Measurements from ENCODE around the gene PPP1R9A. TPM values are rescaled to one million over a fixed set of nuclear protein-coding genes. Genes with fewer than 3 reads are reported as not detected.

PPP1R9A gene
- total RNA-seq, 1 donor from 2014 or later = 0.85 TPM

DNA sequence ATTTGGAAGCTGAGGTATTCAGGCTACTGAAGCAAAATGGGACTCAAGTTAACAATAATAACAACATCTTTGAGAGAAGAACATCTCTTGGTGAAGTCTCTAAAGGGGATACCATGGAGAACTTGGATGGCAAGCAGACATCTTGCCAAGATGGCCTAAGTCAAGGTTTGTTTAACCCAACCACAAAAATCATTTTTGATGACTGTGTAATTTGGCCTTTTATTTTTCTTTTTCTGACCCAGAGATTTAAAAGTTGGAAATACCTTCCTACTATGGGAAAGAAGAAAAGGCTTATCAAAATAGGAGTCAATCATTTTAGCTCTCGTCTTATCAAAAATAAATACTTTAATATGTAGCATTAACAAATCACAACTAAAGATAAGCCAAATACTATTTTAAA is 344.6 kb downstream of the PPP1R9A start:
- no peak overlapping the region for H3K4me3 ChIP-seq
- H3K27me3 ChIP-seq = no peaks in the 10 kb centered on the region
- no peak overlapping the region for H3K27ac ChIP-seq
- no peaks in the 10 kb centered on the region for H3K9me3 ChIP-seq
- intact Hi-C loops (cut with DNase I) = no loop called here
- no peaks in the 10 kb centered on the region for H3K4me1 ChIP-seq
- no peaks in the 10 kb centered on the region for H3K36me3 ChIP-seq
- TF ChIP-seq, protein P1, sequence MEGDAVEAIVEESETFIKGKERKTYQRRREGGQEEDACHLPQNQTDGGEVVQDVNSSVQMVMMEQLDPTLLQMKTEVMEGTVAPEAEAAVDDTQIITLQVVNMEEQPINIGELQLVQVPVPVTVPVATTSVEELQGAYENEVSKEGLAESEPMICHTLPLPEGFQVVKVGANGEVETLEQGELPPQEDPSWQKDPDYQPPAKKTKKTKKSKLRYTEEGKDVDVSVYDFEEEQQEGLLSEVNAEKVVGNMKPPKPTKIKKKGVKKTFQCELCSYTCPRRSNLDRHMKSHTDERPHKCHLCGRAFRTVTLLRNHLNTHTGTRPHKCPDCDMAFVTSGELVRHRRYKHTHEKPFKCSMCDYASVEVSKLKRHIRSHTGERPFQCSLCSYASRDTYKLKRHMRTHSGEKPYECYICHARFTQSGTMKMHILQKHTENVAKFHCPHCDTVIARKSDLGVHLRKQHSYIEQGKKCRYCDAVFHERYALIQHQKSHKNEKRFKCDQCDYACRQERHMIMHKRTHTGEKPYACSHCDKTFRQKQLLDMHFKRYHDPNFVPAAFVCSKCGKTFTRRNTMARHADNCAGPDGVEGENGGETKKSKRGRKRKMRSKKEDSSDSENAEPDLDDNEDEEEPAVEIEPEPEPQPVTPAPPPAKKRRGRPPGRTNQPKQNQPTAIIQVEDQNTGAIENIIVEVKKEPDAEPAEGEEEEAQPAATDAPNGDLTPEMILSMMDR (IDR thresholded peaks at IDR 0.05) = no peak
- DNase-seq (ENCODE audit: low spot score in 2 of 2) = no peak

DNA sequence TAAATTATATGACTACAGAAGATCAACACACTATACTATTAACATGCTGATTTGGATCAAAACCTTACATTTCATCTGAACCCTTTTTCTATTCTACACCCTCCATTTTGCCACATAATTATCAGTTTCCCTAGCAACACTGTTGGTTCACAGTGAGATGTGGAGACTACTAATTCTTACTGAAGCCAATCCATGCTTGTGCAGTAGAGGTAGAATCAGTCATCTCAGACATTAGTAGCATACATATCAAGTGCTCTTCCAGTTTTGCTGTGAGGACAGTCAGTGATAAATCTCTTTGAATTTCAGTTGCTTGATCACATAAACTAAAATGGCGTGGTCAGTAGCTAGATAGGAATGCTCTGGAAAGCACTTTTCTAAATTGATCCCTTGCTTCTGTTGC is 346.6 kb downstream of the PPP1R9A start:
- Histone ChIP-seq H3K9me3 (no peaks in the 10 kb centered on the region), H3K27ac (no peak overlapping the region), H3K36me3 (no peaks in the 10 kb centered on the region), H3K27me3 (no peaks in the 10 kb centered on the region), H3K4me3 (no peak overlapping the region), H3K4me1 (no peaks in the 10 kb centered on the region)
- no peak for DNase-seq (ENCODE audit: low spot score in 2 of 2)
- TF ChIP-seq, protein P1 (IDR thresholded peaks at IDR 0.05) = no peak
- intact Hi-C loops (cut with DNase I) = no loop called here

DNA sequence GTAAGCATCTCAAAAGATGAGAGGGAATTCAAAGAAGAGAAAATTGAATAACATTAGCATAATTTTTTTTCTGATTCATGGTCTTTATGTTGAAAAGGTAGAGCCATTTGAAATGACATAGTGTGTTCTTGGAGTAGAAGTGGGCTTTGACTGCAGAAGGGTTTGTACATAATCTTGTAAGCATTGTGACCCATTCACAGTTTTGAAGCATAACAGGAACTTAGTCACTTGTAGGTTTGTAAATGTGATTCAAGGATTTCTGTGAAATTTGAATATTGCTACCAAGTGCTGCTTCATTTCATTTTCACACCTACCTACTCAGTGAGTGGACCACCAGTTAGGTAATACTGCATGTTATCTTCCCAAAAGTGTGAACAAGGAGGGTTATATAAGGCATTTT is 348.3 kb downstream of the PPP1R9A start:
- no peak for DNase-seq (ENCODE audit: low spot score in 2 of 2)
- intact Hi-C loops (cut with DNase I) = no loop called here
- Histone ChIP-seq H3K4me1 (no peaks in the 10 kb centered on the region), H3K27me3 (no peaks in the 10 kb centered on the region), H3K27ac (no peak overlapping the region), H3K9me3 (no peaks in the 10 kb centered on the region), H3K36me3 (no peaks in the 10 kb centered on the region), H3K4me3 (no peak overlapping the region)
- TF ChIP-seq, protein P1 (IDR thresholded peaks at IDR 0.05) = no peak

DNA sequence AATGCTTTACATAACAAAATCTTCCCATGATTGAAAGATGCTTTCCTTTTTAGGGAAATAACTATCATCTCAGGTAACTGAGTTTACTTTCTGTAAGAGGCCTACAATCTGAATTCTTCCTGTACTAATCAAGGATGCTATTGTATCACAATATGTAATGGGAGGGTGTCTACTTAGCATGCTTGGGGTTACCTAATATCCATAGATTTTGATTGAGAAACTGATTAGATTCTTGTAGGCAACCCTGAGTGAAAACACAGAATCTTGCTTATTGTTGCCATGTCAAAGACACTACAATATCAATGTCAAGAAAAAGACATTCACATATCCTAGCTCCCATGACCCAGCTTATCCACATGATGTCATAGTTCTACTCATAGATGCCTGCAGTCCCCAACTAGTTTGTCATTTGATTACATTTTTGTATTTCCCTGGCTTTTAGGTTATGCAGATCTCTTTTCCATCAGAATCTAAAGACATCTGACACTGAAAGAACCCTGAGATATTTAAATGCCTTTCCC is 354.6 kb downstream of the PPP1R9A start:
- intact Hi-C loops (cut with DNase I) = no loop called here
- no peaks in the 10 kb centered on the region for H3K9me3 ChIP-seq

DNA sequence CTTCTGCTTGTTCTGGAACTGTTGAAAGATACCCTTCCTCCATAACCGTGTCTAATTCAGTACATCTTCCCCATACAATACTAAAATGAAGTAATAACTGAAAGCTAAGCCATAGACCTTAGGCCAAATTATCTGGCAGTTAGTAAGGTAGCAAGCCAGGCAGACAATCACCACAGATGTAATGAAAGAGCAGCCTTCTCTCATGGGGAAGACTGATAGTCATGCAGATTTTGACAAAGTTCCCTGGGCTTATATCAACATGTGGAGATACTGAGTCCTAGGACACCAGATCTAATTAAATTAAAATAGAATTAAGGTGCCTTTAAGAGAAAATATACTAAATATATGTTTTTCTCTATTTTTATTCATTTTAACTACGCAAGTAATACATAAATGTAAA is 355.5 kb downstream of the PPP1R9A start:
- intact Hi-C loops (cut with DNase I) = no loop called here
- Histone ChIP-seq H3K36me3 (no peaks in the 10 kb centered on the region), H3K4me1 (no peaks in the 10 kb centered on the region), H3K4me3 (no peak overlapping the region), H3K27ac (no peak overlapping the region), H3K27me3 (no peaks in the 10 kb centered on the region), H3K9me3 (no peaks in the 10 kb centered on the region)
- TF ChIP-seq, protein P1 (IDR thresholded peaks at IDR 0.05) = no peak
- no peak for DNase-seq (ENCODE audit: low spot score in 2 of 2)

More for the DNA sequence above, 354.6 kb downstream of the PPP1R9A start:
- no peaks in the 10 kb centered on the region for H3K36me3 ChIP-seq
- H3K4me1 ChIP-seq = no peaks in the 10 kb centered on the region
- TF ChIP-seq, protein P1 (IDR thresholded peaks at IDR 0.05) = no peak
- no peak overlapping the region for H3K4me3 ChIP-seq
- no peak for DNase-seq (ENCODE audit: low spot score in 2 of 2)
- no peaks in the 10 kb centered on the region for H3K27me3 ChIP-seq
- no peak overlapping the region for H3K27ac ChIP-seq

DNA sequence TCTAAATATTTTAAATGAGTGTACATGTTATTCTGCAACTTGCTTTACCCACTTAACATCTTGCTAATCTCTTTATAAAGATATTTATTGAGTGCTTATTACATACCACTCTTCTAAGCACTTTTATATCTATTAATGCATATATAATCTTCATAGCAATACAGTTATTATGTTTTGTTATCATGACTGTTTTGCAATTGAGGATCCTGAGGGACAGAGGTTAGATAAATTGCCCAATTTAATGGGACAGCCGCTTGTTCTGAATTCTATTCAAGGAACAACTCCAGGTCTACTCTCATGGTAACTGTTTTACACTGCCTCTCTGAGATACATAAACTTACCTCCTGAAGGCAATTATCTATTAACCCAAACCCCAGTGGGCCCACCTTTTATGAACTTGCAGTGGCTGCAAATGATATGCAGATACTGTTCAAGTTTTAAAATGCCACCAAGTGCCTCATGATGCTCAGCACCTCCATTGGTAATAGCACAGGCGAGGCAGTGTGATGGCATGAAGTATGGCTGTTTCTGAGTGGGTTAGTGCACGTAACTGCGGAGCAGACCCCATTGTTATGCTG is 356.5 kb downstream of the PPP1R9A start:
- Histone ChIP-seq H3K4me3 (no peak overlapping the region), H3K27ac (no peak overlapping the region), H3K4me1 (no peaks in the 10 kb centered on the region), H3K27me3 (no peaks in the 10 kb centered on the region), H3K36me3 (no peaks in the 10 kb centered on the region), H3K9me3 (no peaks in the 10 kb centered on the region)
- intact Hi-C loops (cut with DNase I) = no loop called here
- DNase-seq (ENCODE audit: low spot score in 2 of 2) = no peak
- TF ChIP-seq, protein P1 (IDR thresholded peaks at IDR 0.05) = no peak

All from ascending aorta (tissue), 2 donors.